ENCODE measurements around the gene KIF3B. TPM values are rescaled to one million over a fixed set of nuclear protein-coding genes. Genes with fewer than 3 reads are reported as not detected.
"Not testable (repeated sequence)": the region's sequence is repeated elsewhere in the genome, so short reads cannot be mapped to it uniquely, and the experiment has no call there.

The KIF3B gene
- total RNA-seq, 4 donors from 2014 or later = 26.6 to 46.5 (median 37.5) TPM

DNA sequence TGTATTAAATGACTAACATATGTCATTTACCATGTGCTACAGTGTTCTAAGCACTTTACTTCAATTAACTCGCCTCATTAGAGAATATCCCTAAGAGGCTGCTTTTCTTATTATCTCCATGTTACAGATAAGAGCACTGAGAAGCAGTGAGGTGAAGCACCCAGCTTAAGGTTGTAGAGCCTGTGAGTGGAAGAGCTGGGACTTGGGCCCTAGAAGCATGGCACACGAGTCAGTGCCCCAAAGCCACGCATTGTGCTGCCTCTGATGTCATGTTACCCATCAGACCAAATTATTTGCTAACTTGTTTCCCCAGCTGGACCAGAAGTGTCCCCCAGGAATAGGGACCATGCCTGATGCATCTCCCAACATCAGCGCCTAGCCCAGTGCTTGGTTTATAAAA, 35.6 kb upstream of the KIF3B start:
- H3K9me3 ChIP-seq = no peaks in the 10 kb centered on the region
- no peak for DNase-seq
- no peak overlapping the region for H3K4me3 ChIP-seq
- peaks cover 0 to 10% (median 2%) of the 10 kb centered on the region in 4 donors for H3K4me1 ChIP-seq
- no peaks in the 10 kb centered on the region for H3K36me3 ChIP-seq
- 94% methylated on average over 4 of the region's 4 CpGs; no CpG with 5 or more reads in 1 of the 2 donors for WGBS, 2 donors (ENCODE audit: low coverage in 1 of 2)
- H3K27me3 ChIP-seq = no peaks in the 10 kb centered on the region
- TF ChIP-seq CTCF (IDR thresholded peaks at IDR 0.05) = no peak
- no peak for TF ChIP-seq POLR2A (IDR thresholded peaks at IDR 0.05)
- TF ChIP-seq POLR2AphosphoS5 (IDR thresholded peaks at IDR 0.05) = no peak
- TF ChIP-seq EP300 (IDR thresholded peaks at IDR 0.05; ENCODE audit: low read depth) = no peak
- intact Hi-C loops (cut with DNase I; ENCODE audit: low total_unique reads) = no loop called here
- in situ Hi-C loops (cut with MboI; ENCODE audit: low pct_ligation_motif_present in 1 of 4, low pct_unique_long_range_greater_than_20kb in 1 of 4, low sequenced_read_pairs in 3 of 4) = no loop called here
- H3K27ac ChIP-seq = no peak overlapping the region

DNA sequence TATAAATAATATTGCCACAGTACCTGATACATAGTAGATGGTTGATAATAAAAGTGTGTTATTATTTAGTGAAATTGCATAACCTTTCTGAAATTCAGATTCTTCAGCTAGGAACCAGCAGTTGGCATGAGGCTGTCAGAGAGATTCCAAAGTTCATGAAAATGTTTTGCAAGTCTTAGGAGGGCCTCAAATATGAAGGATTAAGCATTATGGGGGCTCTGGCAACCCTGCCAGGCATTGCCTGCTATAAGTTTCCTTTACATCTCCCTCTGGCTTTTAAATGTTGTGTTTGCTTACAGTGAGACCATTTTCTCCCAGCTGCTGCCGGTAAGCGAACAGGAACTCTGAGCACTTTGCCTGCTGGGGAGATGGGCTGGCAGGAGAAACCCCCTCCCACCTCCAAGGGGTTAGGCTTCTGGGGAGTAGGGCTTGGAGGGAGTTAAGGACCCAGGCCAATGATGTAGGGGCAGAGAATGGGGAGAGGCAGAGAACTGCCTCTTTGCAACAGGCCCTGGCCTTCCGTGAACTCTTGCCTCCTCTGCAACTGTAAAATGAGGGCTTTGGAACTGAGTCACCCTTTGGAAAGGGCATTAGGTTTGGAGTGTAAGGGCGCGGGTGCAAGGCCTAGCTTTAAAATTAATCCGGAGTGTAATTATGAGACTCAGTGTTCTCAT, 33.2 kb upstream of the KIF3B start:
- H3K27ac ChIP-seq = no peak overlapping the region
- H3K36me3 ChIP-seq = no peaks in the 10 kb centered on the region
- H3K4me1 ChIP-seq = no peaks in the 10 kb centered on the region
- in situ Hi-C loops (cut with MboI; ENCODE audit: low pct_ligation_motif_present in 1 of 4, low pct_unique_long_range_greater_than_20kb in 1 of 4, low sequenced_read_pairs in 3 of 4) (no loop called here), intact Hi-C loops (cut with DNase I; ENCODE audit: low total_unique reads) (no loop called here)
- DNase-seq = no peak
- 83 to 90% methylated on average over 4 to 6 of the region's 6 CpGs for WGBS, 2 donors (ENCODE audit: low coverage in 1 of 2)
- TF ChIP-seq POLR2A (IDR thresholded peaks at IDR 0.05) = no peak
- H3K9me3 ChIP-seq = no peaks in the 10 kb centered on the region
- no peaks in the 10 kb centered on the region for H3K27me3 ChIP-seq
- H3K4me3 ChIP-seq = no peak overlapping the region

GRCh38 chr20:32244959-32245358, 32.5 kb upstream of the KIF3B start:
- TF ChIP-seq POLR2AphosphoS5 (IDR thresholded peaks at IDR 0.05) (no peak), EP300 (IDR thresholded peaks at IDR 0.05; ENCODE audit: low read depth) (no peak), POLR2A (IDR thresholded peaks at IDR 0.05) (no peak), CTCF (IDR thresholded peaks at IDR 0.05) (no peak)
- Histone ChIP-seq H3K27ac (no peak overlapping the region), H3K4me3 (no peak overlapping the region), H3K27me3 (no peaks in the 10 kb centered on the region), H3K36me3 (no peaks in the 10 kb centered on the region), H3K4me1 (no peaks in the 10 kb centered on the region), H3K9me3 (no peaks in the 10 kb centered on the region)
- WGBS, 2 donors (ENCODE audit: low coverage in 1 of 2) = 79 to 83% methylated on average over 4 of the region's 4 CpGs
- no peak for DNase-seq
- intact Hi-C loops (cut with DNase I; ENCODE audit: low total_unique reads) = no loop called here
- in situ Hi-C loops (cut with MboI; ENCODE audit: low pct_ligation_motif_present in 1 of 4, low pct_unique_long_range_greater_than_20kb in 1 of 4, low sequenced_read_pairs in 3 of 4) = no loop called here

- H3K36me3 ChIP-seq; intact Hi-C loops (cut with DNase I; ENCODE audit: low total_unique reads); H3K27me3 ChIP-seq; H3K4me3 ChIP-seq; DNase-seq; H3K4me1 ChIP-seq; in situ Hi-C loops (cut with MboI; ENCODE audit: low pct_ligation_motif_present in 1 of 4, low pct_unique_long_range_greater_than_20kb in 1 of 4, low sequenced_read_pairs in 3 of 4); H3K27ac ChIP-seq; H3K9me3 ChIP-seq: not testable (repeated sequence)
- 96 to 100% methylated on average over 2 to 5 of the region's 5 CpGs for WGBS, 2 donors (ENCODE audit: low coverage in 1 of 2)
Measured at GRCh38 chr20:32246208-32246607, 31.2 kb upstream of the KIF3B start.

DNA sequence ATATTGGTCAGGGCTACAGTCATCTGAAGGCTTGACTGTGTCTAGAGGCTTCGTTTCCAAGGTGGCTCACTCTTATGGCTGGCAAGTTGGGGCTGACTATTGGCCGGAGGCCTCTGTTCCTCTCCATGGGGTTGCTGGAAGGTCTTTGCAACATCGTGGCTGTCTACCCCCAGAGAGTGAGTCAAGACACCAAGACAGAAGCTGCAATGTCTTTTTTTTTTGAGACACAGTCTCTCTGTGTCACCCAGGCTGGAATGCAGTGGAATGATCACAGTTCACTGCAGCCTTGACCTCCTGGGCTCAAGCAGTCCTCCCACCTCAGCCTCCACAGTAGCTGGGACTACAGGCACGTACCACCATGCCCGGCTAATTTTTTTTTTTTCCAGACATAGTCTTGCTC, 29.4 kb upstream of the KIF3B start:
- no peak overlapping the region for H3K27ac ChIP-seq

More for the DNA sequence above, 29.4 kb upstream of the KIF3B start:
- Histone ChIP-seq H3K9me3 (no peaks in the 10 kb centered on the region), H3K4me1 (no peaks in the 10 kb centered on the region), H3K4me3 (no peak overlapping the region), H3K27me3 (no peaks in the 10 kb centered on the region), H3K36me3 (no peaks in the 10 kb centered on the region)
- WGBS, 2 donors (ENCODE audit: low coverage in 1 of 2) = 90 to 93% methylated on average over 3 to 5 of the region's 5 CpGs
- TF ChIP-seq CTCF (IDR thresholded peaks at IDR 0.05) = no peak
- TF ChIP-seq POLR2A (IDR thresholded peaks at IDR 0.05) = no peak
- no peak for TF ChIP-seq EP300 (IDR thresholded peaks at IDR 0.05; ENCODE audit: low read depth)
- TF ChIP-seq POLR2AphosphoS5 (IDR thresholded peaks at IDR 0.05) = no peak
- intact Hi-C loops (cut with DNase I; ENCODE audit: low total_unique reads) (no loop called here), in situ Hi-C loops (cut with MboI; ENCODE audit: low pct_ligation_motif_present in 1 of 4, low pct_unique_long_range_greater_than_20kb in 1 of 4, low sequenced_read_pairs in 3 of 4) (no loop called here)
- no peak for DNase-seq
